H9 (cell line): ENCODE data around the gene ASTN2. TPM values are rescaled to one million over a fixed set of nuclear protein-coding genes. Genes with fewer than 3 reads are reported as not detected.

Source experiments
- DNase-seq: peaks from one replicate; pipeline ENCODE4 v3.0.0-alpha.2; 2017
- H2AFZ ChIP-seq: one replicate; pipeline ENCODE4 v1.6.1; 2013; ENCODE audit warnings: mild to moderate bottlenecking, low read length, control low read depth, moderate library complexity
- H2AK5ac ChIP-seq: 2 replicates; pipeline ENCODE4 v1.6.1; 2013; ENCODE audit warnings: low read length, control low read depth, mixed read lengths; ENCODE audit not compliant: insufficient read length
- H2BK120ac ChIP-seq: one replicate; pipeline ENCODE4 v1.6.1; 2013; ENCODE audit warnings: low read depth, mild to moderate bottlenecking, low read length, control low read depth, inconsistent platforms; ENCODE audit not compliant: poor library complexity, severe bottlenecking
- H2BK12ac ChIP-seq: 2 replicates; pipeline ENCODE4 v1.6.1; 2013; ENCODE audit warnings: low read length, control low read depth, mixed read lengths, low read depth; ENCODE audit not compliant: insufficient read length
- H2BK15ac ChIP-seq: 2 replicates; pipeline ENCODE4 v1.6.1; 2013; ENCODE audit warnings: low read depth, low read length, control low read depth
- H2BK20ac ChIP-seq: one replicate; pipeline ENCODE4 v1.6.1; 2013; ENCODE audit warnings: low read depth, mild to moderate bottlenecking, low read length, control low read depth, inconsistent platforms; ENCODE audit not compliant: poor library complexity, severe bottlenecking
- H2BK5ac ChIP-seq: 2 replicates; pipeline ENCODE4 v1.6.1; 2013; ENCODE audit warnings: low read length, control low read depth, mixed read lengths; ENCODE audit not compliant: insufficient read length
- H3K14ac ChIP-seq: 2 replicates; pipeline ENCODE4 v1.6.1; 2013; ENCODE audit warnings: low read length, control low read depth; ENCODE audit not compliant: insufficient read depth
- H3K18ac ChIP-seq: 2 replicates; pipeline ENCODE4 v1.6.1; 2013; ENCODE audit warnings: low read depth, mild to moderate bottlenecking, mixed read lengths, low read length, control low read depth; ENCODE audit not compliant: insufficient read length
- H3K23ac ChIP-seq: 2 replicates; pipeline ENCODE4 v1.6.1; 2013; ENCODE audit warnings: low read length, control low read depth, mixed read lengths, low read depth; ENCODE audit not compliant: insufficient read length
- H3K23me2 ChIP-seq: 2 replicates; pipeline ENCODE4 v1.6.1; 2013; ENCODE audit warnings: low read depth, mild to moderate bottlenecking, mixed read lengths, low read length, control low read depth; ENCODE audit not compliant: insufficient read length, poor library complexity, severe bottlenecking
- H3K27ac ChIP-seq: 2 replicates; pipeline ENCODE4 v1.5.1; 2013; ENCODE audit warnings: low read length, control low read depth, mixed read lengths, low read depth; ENCODE audit not compliant: insufficient read length
- H3K27me3 ChIP-seq: 2 replicates; pipeline ENCODE4 v1.6.1; 2013; ENCODE audit warnings: low read length, control low read depth, inconsistent platforms; ENCODE audit not compliant: insufficient read depth
- H3K4ac ChIP-seq: 2 replicates; pipeline ENCODE4 v1.6.1; 2013; ENCODE audit warnings: low read depth, mild to moderate bottlenecking, control low read depth, inconsistent platforms, low read length, moderate library complexity
- H3K4me1 ChIP-seq: 2 replicates; pipeline ENCODE4 v1.6.1; 2013; ENCODE audit warnings: low read length, control low read depth, inconsistent platforms; ENCODE audit not compliant: insufficient read depth
- H3K4me2 ChIP-seq: 2 replicates; pipeline ENCODE4 v1.6.1; 2013; ENCODE audit warnings: low read length, control low read depth, mixed read lengths; ENCODE audit not compliant: insufficient read length, insufficient read depth
- H3K56ac ChIP-seq: 2 replicates; pipeline ENCODE4 v1.6.1; 2013; ENCODE audit warnings: low read depth, mild to moderate bottlenecking, mixed read lengths, low read length, control low read depth; ENCODE audit not compliant: insufficient read length
- H3K79me1 ChIP-seq: 2 replicates; pipeline ENCODE4 v1.6.1; 2013; ENCODE audit warnings: low read depth, mild to moderate bottlenecking, moderate library complexity, low read length, control low read depth, inconsistent platforms; ENCODE audit not compliant: insufficient read depth, poor library complexity, severe bottlenecking
- H3K79me2 ChIP-seq: 2 replicates; pipeline ENCODE4 v1.6.1; 2013; ENCODE audit warnings: low read length, control low read depth, inconsistent platforms; ENCODE audit not compliant: insufficient read depth
- H3K9ac ChIP-seq: 2 replicates; pipeline ENCODE4 v1.6.1; 2013; ENCODE audit warnings: low read length, control low read depth, mixed read lengths; ENCODE audit not compliant: insufficient read length; ENCODE audit errors: extremely low read depth
- H3K9me3 ChIP-seq: one replicate; pipeline ENCODE4 v1.6.1; 2013; ENCODE audit warnings: low read depth, low read length, inconsistent platforms; ENCODE audit not compliant: control insufficient read depth
- H3T11ph ChIP-seq: one replicate; pipeline ENCODE4 v1.6.1; 2013; ENCODE audit warnings: mild to moderate bottlenecking, low read length, control low read depth, inconsistent platforms
- H4K20me1 ChIP-seq: one replicate; pipeline ENCODE4 v1.6.1; 2013; ENCODE audit not compliant: control insufficient read depth, insufficient read length, insufficient read depth
- H4K5ac ChIP-seq: 2 replicates; pipeline ENCODE4 v1.6.1; 2013; ENCODE audit warnings: low read depth, mild to moderate bottlenecking, mixed read lengths, low read length, control low read depth; ENCODE audit not compliant: insufficient read length
- H4K8ac ChIP-seq: replicated peaks from 2 replicates; pipeline ENCODE4 v1.6.1; 2013; ENCODE audit warnings: low read length, control low read depth, mixed read lengths, low read depth; ENCODE audit not compliant: insufficient read length
- H4K91ac ChIP-seq: 2 replicates; pipeline ENCODE4 v1.6.1; 2013; ENCODE audit warnings: low read depth, mild to moderate bottlenecking, moderate library complexity, mixed read lengths, low read length, control low read depth; ENCODE audit not compliant: insufficient read length
- H3K27ac Mint-ChIP-seq, 3 experiments: 2 replicates in 2 of 3; 3 replicates in 1 of 3; pipeline ENCODE4 v1.8.0; 2020 to 2021; ENCODE audit warnings: mixed read lengths in 3 of 3, mild to moderate bottlenecking in 1 of 3, moderate library complexity in 1 of 3
- H3K27me3 Mint-ChIP-seq: 2 replicates; pipeline ENCODE4 v1.8.0; 2021; ENCODE audit warnings: low read depth, mild to moderate bottlenecking, moderate library complexity, mixed read lengths
- H3K36me3 Mint-ChIP-seq, 3 experiments: 2 replicates in 2 of 3; 3 replicates in 1 of 3; pipeline ENCODE4 v1.8.0; 2020 to 2021; ENCODE audit warnings: low read depth in 3 of 3, mixed read lengths in 3 of 3; ENCODE audit not compliant: insufficient read depth in 1 of 3
- H3K4me1 Mint-ChIP-seq, 2 experiments: 2 replicates each; pipeline ENCODE4 v1.8.0; 2020; ENCODE audit warnings: mixed read lengths in 2 of 2
- H3K4me3 Mint-ChIP-seq, 2 experiments: 2 replicates in 1 of 2; 3 replicates in 1 of 2; pipeline ENCODE4 v1.8.0; 2020 to 2021; ENCODE audit warnings: mild to moderate bottlenecking in 2 of 2, mixed read lengths in 2 of 2, moderate library complexity in 1 of 2
- H3K9me3 Mint-ChIP-seq, 2 experiments: 2 replicates in 1 of 2; 3 replicates in 1 of 2; pipeline ENCODE4 v1.8.0; 2020; ENCODE audit warnings: mild to moderate bottlenecking in 2 of 2, mixed read lengths in 2 of 2, moderate library complexity in 1 of 2
- CTCF ChIP-seq: fragments of 200-600 bp; sonication (generic); conservative IDR thresholded peaks from 3 replicates; pipeline ENCODE4 v1.8.0; 2021; ENCODE audit warnings: antibody characterized with exemption, mild to moderate bottlenecking
- WGBS: extraction: QIAGEN DNeasy Blood & Tissue Kit; methylation state at CpG from one replicate; pipeline ENCODE4 v1.1.7; 2013; ENCODE audit warnings: missing lambda C conversion rate, low lambda C conversion rate, mixed read lengths; ENCODE audit not compliant: insufficient read length; ENCODE audit errors: extremely low coverage; 5-methylcytosine and 5-hydroxymethylcytosine counted together
- total RNA-seq: library from RNA; stranded (reverse); gene quantifications from 2 replicates; pipeline ENCODE4 v1.2.1, GENCODE V29; 2021

Gene ASTN2
- total RNA-seq, 1 experiment from 2014 or later, result 9.7 TPM

GRCh38 chr9:116566677-116567488 lies 848.0 kb downstream of the ASTN2 start:
- no peaks in the 10 kb centered on the region for H3K27me3 ChIP-seq
- H2BK12ac ChIP-seq, result no peak overlapping the region
- H4K5ac ChIP-seq, result no peak overlapping the region
- H3K36me3 Mint-ChIP-seq, result peaks cover 0 to 3% (median 0%) of the 10 kb centered on the region in 3 experiments; a peak in 1 of 7 replicates
- H3K23ac ChIP-seq, result no peak overlapping the region
- H3T11ph ChIP-seq, result no peak overlapping the region
- H3K4me2 ChIP-seq, result no peak overlapping the region
- no peak overlapping the region for H3K9ac ChIP-seq
- H3K4me1 ChIP-seq, result peaks cover 4% of the 10 kb centered on the region; the same call in 1 of the 2 replicates
- H3K18ac ChIP-seq, result no peak overlapping the region
- H3K4me3 Mint-ChIP-seq, result no peak overlapping the region
- H3K9me3 ChIP-seq, result no peaks in the 10 kb centered on the region
- H2BK15ac ChIP-seq, result no peak overlapping the region
- H3K4me1 Mint-ChIP-seq, result peaks cover 16 to 21% of the 10 kb centered on the region in 2 experiments
- no peak overlapping the region for H2BK120ac ChIP-seq
- H3K9me3 Mint-ChIP-seq, result no peaks in the 10 kb centered on the region
- DNase-seq, result no peak
- H3K23me2 ChIP-seq, result no peaks in the 10 kb centered on the region
- H3K27ac Mint-ChIP-seq, result no peak overlapping the region
- no peak overlapping the region for H3K56ac ChIP-seq
- no peaks in the 10 kb centered on the region for H3K79me2 ChIP-seq
- H3K27me3 Mint-ChIP-seq, result no peaks in the 10 kb centered on the region
- no peak overlapping the region for H2AFZ ChIP-seq
- no peak for TF ChIP-seq CTCF
- no peaks in the 10 kb centered on the region for H4K20me1 ChIP-seq
- H3K79me1 ChIP-seq, result no peaks in the 10 kb centered on the region
- no peak overlapping the region for H2BK20ac ChIP-seq
- no peak overlapping the region for H3K27ac ChIP-seq
- H3K14ac ChIP-seq, result peak overlapping the region; percentile 13; the same call in 1 of the 2 replicates
- WGBS, result no CpG with 5 or more reads among the region's 5 CpGs
- H2AK5ac ChIP-seq, result no peak overlapping the region
- no peak overlapping the region for H3K4ac ChIP-seq
- H4K91ac ChIP-seq, result no peak overlapping the region
- no peak overlapping the region for H4K8ac ChIP-seq
- no peak overlapping the region for H2BK5ac ChIP-seq
